T-cell (primary cell): ENCODE measurements around the gene CREB3L2. TPM values are rescaled to one million over a fixed set of nuclear protein-coding genes. Genes with fewer than 3 reads are reported as not detected.

Source experiments
- total RNA-seq, 35 experiments: library from RNA in 6 of 35; stranded (reverse) in 6 of 35; fragments of 120-200 nt in 1 of 35; gene quantifications; one replicate each; pipeline versions ENCODE4 v1.2.1 to v1.2.4 and lab custom pipeline; 2013 to 2026

Gene CREB3L2
- total RNA-seq, 5 donors from 2014 or later (not counting 1 experiment from before 2014, with no cell fraction given), result 21.1 to 40.8 (median 28.9) TPM

Other genes with a start within 250 kb of the CREB3L2 start
- gene DGKI, start 155.1 kb downstream of the CREB3L2 start, total RNA-seq, result not detected
- under 1 TPM in 1 of 5 donors, not detected in 4; 0.20 TPM for gene AKR1D1, start 74.4 kb upstream of the CREB3L2 start, total RNA-seq